Measurements from ENCODE around the gene ORAI1.
A peak's percentile ranks its signal among the peaks of the same experiment; 100 is the strongest.
"Not testable (repeated sequence)": the region's sequence is repeated elsewhere in the genome, so short reads cannot be mapped to it uniquely, and the experiment has no call there.

Gene ORAI1

DNA sequence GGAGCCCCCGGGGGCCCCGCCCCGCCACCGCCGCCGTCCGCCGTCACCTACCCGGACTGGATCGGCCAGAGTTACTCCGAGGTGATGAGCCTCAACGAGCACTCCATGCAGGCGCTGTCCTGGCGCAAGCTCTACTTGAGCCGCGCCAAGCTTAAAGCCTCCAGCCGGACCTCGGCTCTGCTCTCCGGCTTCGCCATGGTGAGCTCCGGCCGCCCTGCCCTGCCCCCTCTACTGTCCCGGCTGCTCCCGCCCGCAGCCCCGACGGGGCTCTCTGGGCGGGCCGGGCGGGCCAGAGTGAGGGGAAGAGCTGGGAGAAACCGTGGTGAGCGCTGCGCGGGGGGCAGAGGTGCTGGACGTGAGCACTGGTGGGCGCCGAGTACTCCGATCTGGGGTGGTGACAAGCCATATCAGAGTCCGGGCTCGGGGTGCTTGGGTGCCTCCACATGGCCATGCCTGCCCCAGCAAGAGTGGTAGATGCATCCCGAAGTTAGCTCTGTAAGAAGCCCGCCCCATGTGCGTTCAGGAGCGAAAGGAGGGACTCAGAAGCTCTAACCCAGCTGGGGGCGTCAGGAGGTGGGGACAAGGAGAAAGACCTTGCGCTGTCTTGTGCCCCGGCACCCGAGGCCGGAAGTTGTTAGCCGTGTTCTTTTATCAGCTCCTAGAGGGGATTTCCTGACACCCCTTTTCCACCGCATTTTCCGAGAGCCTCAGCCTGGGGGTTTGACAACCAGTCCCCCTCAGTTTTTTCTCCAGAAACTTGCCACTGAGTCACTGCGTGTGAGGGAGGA, 717 bp downstream of the ORAI1 start:
- peak overlapping the region; percentile 99 for H3K27ac Mint-ChIP-seq
- peaks cover 52% of the 10 kb centered on the region for H3K4me1 Mint-ChIP-seq (ENCODE audit: low read depth)
- H3K4me3 Mint-ChIP-seq = peak overlapping the region; percentile 94
- H3K36me3 Mint-ChIP-seq (ENCODE audit: low read depth) = peaks cover 46% of the 10 kb centered on the region
- H3K9me3 Mint-ChIP-seq = no peaks in the 10 kb centered on the region
- DNase-seq = peak; percentile 91
- H3K27me3 Mint-ChIP-seq = no peaks in the 10 kb centered on the region

DNA sequence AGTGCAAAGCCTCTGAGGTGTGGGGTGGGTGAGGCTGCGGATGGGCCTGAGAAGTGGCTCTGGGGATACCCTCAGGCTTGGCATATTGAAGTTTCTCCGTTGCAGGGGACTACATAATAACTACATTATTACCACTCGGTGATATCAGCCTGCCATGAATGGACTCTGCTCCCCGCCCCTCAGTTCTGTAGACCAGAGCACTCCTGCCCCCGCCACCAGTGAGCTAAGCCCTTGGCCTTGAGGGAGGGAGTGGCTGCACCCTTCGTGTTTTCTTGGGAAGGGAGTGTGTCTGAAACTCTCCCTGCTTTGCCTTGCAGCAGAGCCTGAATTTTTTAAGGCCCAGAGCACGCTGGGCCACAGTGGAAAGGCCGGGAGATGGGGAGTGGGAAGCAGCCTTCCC, 1.7 kb downstream of the ORAI1 start:
- Mint-ChIP-seq H3K4me3 (peak overlapping the region; percentile 94), H3K36me3 (ENCODE audit: low read depth) (peaks cover 56% of the 10 kb centered on the region), H3K27me3 (no peaks in the 10 kb centered on the region), H3K9me3 (no peaks in the 10 kb centered on the region), H3K4me1 (ENCODE audit: low read depth) (peaks cover 62% of the 10 kb centered on the region), H3K27ac (peak overlapping the region; percentile 99)
- DNase-seq = no peak

DNA sequence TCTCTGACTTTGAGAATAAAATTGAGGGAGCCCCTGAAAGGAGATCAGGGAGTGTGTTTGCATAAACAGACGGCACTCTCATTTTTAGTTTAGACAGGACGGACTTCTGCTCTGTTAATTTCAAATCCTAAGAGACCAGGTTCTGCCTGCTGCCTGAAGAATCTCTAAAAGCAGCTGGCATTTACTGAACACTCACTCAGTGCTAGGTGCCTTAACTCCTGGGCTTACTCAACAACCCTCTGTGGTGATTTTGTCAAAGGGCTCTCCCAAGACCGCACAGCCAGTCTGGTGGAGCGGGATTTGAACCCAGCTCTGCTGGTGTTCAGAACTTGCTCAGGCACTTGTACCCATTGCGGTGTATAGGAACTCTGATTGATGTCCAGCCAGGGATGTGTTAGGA, 2.2 kb downstream of the ORAI1 start:
- Mint-ChIP-seq H3K4me3 (peak overlapping the region; percentile 94), H3K27ac (peak overlapping the region; percentile 99), H3K9me3 (no peaks in the 10 kb centered on the region), H3K27me3 (no peaks in the 10 kb centered on the region), H3K4me1 (ENCODE audit: low read depth) (peaks cover 63% of the 10 kb centered on the region), H3K36me3 (ENCODE audit: low read depth) (peaks cover 57% of the 10 kb centered on the region)
- DNase-seq = no peak

DNA sequence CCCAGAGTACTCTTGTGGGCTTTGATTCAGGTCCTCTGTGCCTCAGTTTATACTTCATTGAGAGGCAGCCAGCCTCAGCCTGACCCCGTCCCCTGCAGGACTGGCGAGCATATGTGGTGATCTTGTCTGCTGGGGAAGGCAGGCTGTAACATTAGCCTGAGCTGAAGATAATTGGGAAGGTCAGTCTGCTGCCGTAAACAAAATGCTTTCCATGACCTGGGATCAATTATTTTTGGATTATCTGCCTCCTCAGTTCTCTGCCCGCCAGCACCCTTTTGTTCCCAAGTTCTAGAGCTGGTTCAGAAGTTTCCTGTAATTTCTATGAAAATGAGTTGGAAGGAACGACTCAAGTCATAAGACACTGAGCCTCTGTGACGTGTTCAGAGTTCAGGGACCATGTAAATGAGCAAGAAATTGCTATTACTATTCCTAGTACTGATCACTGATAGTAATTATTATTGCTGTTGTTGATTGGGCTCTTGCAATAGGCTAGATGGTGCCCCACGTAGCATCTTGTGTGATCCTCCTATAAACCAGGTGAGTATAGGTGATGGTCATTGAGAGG, 4.5 kb downstream of the ORAI1 start:
- H3K4me3 Mint-ChIP-seq = peak overlapping the region; percentile 94
- no peak for DNase-seq
- no peaks in the 10 kb centered on the region for H3K9me3 Mint-ChIP-seq
- peak overlapping the region; percentile 99 for H3K27ac Mint-ChIP-seq
- no peaks in the 10 kb centered on the region for H3K27me3 Mint-ChIP-seq
- H3K4me1 Mint-ChIP-seq (ENCODE audit: low read depth) = peaks cover 65% of the 10 kb centered on the region
- peaks cover 68% of the 10 kb centered on the region for H3K36me3 Mint-ChIP-seq (ENCODE audit: low read depth)

DNA sequence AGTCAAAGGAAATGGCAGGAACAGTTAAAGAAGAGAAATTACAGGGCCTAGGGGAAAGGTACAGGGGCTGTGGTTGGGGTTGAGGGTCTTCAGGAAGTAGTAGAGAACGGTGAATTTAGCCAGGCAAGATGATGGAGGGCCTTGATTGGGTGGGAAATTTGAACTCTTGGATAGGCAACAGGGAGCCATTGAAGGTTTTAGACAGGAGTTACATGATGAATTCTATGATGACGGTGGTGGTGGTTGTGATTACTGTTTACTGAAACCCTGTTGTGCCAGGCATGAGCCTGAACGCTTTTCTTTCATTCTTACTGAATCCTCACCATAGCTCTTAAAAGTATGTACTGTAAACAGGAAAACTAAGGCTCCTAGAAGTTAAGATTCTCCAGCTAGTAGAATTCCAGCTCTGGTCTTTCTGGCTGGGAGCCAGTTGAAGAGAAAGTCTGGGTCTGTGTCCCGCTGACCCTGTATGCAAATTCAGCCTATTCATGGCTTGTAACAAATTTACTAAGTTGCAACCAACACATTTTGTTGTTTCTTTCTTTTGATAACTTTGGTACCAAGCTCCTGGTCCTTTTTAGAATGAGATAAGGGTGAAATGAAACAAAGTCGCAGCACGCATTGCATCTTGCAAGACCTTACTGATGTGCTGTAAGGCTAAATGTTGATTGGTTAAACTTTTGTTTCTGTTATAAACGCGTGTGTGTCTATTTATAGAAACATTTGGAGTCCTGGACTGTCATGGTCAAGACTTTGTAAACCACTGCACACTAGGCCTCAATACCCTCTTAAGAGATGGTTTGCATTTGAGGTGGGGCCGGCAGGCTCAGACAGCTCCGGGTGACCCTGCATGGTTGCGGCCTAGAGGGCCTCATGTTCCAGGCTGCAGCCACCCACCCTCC, 6.0 kb downstream of the ORAI1 start:
- Mint-ChIP-seq H3K4me3 (peak overlapping the region; percentile 34), H3K27me3 (no peaks in the 10 kb centered on the region), H3K27ac (peak overlapping the region; percentile 99), H3K4me1 (ENCODE audit: low read depth) (peaks cover 74% of the 10 kb centered on the region), H3K9me3 (no peaks in the 10 kb centered on the region), H3K36me3 (ENCODE audit: low read depth) (peaks cover 75% of the 10 kb centered on the region)
- DNase-seq = no peak

DNA sequence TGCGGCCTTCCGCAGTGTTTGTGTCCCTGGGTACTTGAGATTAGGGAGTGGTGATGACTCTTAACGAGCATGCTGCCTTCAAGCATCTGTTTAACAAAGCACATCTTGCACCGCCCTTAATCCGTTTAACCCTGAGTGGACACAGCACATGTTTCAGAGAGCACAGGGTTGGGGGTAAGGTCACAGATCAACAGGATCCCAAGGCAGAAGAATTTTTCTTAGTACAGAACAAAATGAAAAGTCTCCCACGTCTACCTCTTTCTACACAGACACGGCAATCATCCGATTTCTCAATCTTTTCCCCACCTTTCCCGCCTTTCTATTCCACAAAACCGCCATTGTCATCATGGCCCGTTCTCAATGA, 7.5 kb downstream of the ORAI1 start:
- H3K4me3 Mint-ChIP-seq, H3K27me3 Mint-ChIP-seq, DNase-seq, H3K9me3 Mint-ChIP-seq: not testable (repeated sequence)
- H3K27ac Mint-ChIP-seq = peak overlapping the region; percentile 94
- H3K4me1 Mint-ChIP-seq (ENCODE audit: low read depth) = peaks cover 79% of the 10 kb centered on the region
- H3K36me3 Mint-ChIP-seq (ENCODE audit: low read depth) = peaks cover 71% of the 10 kb centered on the region

DNA sequence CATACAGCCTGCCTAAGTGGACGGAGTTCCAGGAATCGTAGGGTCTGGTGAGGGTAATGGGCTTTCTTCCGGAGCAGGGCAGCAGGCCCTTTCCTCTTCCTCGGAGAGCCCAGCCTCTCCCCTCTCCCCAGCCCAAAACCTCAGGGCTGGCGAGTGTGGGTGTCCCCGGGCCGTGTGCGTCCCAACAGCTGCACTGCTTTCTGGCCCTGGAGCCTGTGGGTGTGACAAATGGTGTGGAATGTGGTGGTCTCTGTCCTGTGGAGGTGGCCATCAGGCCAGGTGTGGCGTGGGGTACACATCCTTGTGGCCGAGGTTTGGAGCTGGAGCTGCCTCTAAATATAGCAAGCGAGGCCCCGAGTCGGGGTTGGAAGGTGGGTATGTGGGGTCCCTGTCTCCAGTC, 8.5 kb downstream of the ORAI1 start:
- DNase-seq = no peak
- Mint-ChIP-seq H3K36me3 (ENCODE audit: low read depth) (peaks cover 68% of the 10 kb centered on the region), H3K4me3 (peak overlapping the region; percentile 19), H3K9me3 (no peaks in the 10 kb centered on the region), H3K4me1 (ENCODE audit: low read depth) (peaks cover 71% of the 10 kb centered on the region), H3K27me3 (no peaks in the 10 kb centered on the region), H3K27ac (peak overlapping the region; percentile 94)

DNA sequence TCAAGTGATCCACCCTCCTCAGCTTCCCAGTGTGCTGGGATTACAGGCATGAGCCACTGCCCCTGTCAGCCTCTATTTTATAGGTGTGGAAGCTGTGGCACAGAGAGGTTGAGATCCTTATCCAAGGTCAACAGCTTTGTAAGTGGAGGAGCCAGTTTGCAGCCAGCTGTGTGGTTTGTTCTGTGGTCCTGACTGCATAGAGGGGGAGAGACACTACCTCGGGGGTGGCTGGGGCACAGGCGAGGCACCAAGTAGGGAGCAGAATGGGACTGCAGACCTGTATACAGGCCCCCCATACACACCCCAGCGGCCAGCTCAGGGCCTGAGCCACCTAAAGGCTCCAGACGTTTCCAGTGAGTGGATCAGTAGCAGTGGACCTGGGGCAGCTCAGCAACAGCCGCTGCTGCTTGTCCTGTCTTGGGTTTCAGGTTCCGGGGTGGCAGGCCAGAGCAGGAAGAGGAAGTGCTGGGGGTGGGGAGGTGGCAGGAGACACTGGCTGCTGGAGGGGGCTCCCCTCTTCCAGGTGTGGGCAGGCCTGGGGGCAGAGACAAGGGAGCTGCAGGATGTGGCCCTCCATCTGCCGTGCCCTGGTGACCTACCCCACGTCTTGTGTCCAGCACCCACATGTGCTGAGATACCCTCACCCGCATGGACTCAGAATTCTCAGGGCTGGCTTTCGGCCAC, 11.0 kb downstream of the ORAI1 start:
- peaks cover 68% of the 10 kb centered on the region for H3K36me3 Mint-ChIP-seq (ENCODE audit: low read depth)
- H3K9me3 Mint-ChIP-seq = no peaks in the 10 kb centered on the region
- H3K4me3 Mint-ChIP-seq = peak overlapping the region; percentile 57
- no peaks in the 10 kb centered on the region for H3K27me3 Mint-ChIP-seq
- peaks cover 52% of the 10 kb centered on the region for H3K4me1 Mint-ChIP-seq (ENCODE audit: low read depth)
- DNase-seq = peak; percentile 73
- peak overlapping the region; percentile 94 for H3K27ac Mint-ChIP-seq

DNA sequence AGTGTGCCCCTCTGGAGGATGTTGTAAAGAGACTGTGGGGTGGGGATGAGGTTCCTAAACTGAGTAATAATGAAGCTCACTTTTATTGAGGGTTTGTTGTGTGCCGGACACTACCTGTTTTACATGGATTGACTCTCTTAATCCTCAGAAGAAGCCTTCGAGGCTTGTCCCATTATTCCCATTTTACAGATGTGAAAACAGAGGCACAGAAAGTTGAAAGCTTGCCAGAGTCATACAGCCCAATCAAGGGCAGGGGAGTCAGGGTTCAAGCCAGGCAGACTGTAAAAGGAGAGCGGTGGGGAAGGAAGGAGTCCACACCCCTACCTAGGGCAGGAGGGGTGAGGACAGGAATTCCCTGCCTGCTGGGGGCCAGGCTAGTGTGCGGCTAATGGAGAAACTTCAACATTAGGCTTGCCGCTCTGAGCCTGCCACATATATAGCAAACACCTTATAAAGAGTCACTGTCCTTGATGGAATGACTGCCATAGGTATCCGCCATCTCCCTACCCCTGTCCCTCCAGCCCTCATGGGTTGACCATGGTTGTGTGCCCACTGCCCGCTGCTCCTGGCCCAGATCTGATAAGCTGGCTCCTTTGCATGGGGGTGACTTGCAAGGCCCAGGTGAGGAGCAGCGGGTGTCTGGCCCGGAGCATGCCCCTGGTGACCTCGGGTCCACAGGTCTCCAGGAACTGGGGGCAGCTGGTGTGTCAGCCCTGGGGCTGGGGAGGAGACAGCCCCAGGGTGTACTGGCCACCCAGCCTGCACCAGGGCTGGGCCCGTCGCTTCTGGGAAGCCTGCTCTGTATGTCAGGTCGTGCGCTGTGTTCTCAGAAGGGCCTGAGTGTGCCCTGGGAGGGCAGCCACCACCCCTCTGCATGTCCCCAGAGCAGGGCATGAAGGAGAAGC, 12.2 kb downstream of the ORAI1 start:
- Mint-ChIP-seq H3K4me1 (ENCODE audit: low read depth) (peaks cover 42% of the 10 kb centered on the region), H3K36me3 (ENCODE audit: low read depth) (peaks cover 60% of the 10 kb centered on the region), H3K4me3 (peak overlapping the region; percentile 57), H3K27ac (peak overlapping the region; percentile 94), H3K27me3 (no peaks in the 10 kb centered on the region), H3K9me3 (no peaks in the 10 kb centered on the region)
- no peak for DNase-seq

DNA sequence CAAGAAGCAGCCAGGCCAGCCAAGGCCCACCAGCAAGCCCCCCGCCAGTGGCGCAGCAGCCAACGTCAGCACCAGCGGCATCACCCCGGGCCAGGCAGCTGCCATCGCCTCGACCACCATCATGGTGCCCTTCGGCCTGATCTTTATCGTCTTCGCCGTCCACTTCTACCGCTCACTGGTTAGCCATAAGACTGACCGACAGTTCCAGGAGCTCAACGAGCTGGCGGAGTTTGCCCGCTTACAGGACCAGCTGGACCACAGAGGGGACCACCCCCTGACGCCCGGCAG, 15.0 kb downstream of the ORAI1 start:
- no peak for DNase-seq
- no peaks in the 10 kb centered on the region for H3K27me3 Mint-ChIP-seq
- H3K36me3 Mint-ChIP-seq (ENCODE audit: low read depth) = peaks cover 61% of the 10 kb centered on the region
- H3K27ac Mint-ChIP-seq = peak overlapping the region; percentile 83
- no peak overlapping the region for H3K4me3 Mint-ChIP-seq
- H3K9me3 Mint-ChIP-seq = no peaks in the 10 kb centered on the region
- H3K4me1 Mint-ChIP-seq (ENCODE audit: low read depth) = peaks cover 28% of the 10 kb centered on the region

DNA sequence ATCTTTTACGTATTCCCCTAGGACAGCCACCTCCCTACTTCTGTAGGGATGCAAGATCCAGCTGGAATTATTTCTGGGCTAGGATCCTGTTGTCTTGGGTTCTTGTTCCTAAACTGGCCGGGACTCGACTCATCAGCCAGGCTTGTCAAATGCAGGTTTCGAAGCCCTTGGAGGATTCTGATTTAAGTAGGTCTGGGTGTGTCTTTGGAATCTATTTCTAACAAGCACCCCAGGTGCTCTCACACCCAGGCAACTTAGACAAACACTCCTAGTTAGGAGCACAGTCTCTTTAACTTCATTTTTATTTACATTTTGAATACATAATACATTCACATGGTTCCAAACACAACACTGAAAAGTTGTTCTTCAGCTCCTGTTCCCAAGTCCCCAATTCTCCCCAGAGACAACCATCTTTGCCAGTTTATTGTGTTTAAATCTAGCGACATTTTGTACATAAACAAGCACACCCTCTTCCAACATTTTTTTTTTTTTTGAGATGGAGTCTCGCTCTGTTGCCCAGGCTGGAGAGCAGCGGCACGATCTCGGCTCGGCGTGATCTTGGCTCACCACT, 22.2 kb downstream of the ORAI1 start:
- Mint-ChIP-seq H3K4me3 (no peak overlapping the region), H3K27me3 (no peaks in the 10 kb centered on the region)
- no peak for DNase-seq

DNA sequence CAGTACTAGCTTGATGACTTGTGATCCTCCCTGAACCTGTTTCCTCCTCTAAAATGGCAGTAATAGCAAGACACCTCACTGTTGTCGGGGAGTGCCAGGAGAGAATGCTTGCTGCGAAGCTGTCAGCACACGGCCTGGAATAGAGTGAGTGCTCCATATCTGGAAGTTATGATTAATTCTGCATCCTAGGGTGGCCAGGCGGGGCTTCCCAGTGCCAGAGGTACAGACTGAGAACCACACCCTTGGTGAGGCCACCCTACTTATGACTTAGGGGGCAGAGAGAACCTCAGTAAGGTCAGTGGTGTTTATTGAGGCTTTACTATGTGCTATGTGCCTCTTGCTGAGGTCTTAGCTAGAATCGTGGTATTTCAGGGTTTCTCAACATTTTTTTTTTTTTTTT, 23.0 kb downstream of the ORAI1 start:
- H3K4me3 Mint-ChIP-seq = no peak overlapping the region
- peaks cover 50% of the 10 kb centered on the region for H3K36me3 Mint-ChIP-seq (ENCODE audit: low read depth)
- no peaks in the 10 kb centered on the region for H3K27me3 Mint-ChIP-seq
- H3K4me1 Mint-ChIP-seq (ENCODE audit: low read depth) = peaks cover 24% of the 10 kb centered on the region
- H3K27ac Mint-ChIP-seq = peak overlapping the region; percentile 38
- DNase-seq = no peak
- H3K9me3 Mint-ChIP-seq = no peaks in the 10 kb centered on the region

More for the DNA sequence above, 22.2 kb downstream of the ORAI1 start:
- peaks cover 48% of the 10 kb centered on the region for H3K36me3 Mint-ChIP-seq (ENCODE audit: low read depth)
- H3K4me1 Mint-ChIP-seq (ENCODE audit: low read depth) = peaks cover 17% of the 10 kb centered on the region
- H3K27ac Mint-ChIP-seq = no peak overlapping the region
- no peaks in the 10 kb centered on the region for H3K9me3 Mint-ChIP-seq

DNA sequence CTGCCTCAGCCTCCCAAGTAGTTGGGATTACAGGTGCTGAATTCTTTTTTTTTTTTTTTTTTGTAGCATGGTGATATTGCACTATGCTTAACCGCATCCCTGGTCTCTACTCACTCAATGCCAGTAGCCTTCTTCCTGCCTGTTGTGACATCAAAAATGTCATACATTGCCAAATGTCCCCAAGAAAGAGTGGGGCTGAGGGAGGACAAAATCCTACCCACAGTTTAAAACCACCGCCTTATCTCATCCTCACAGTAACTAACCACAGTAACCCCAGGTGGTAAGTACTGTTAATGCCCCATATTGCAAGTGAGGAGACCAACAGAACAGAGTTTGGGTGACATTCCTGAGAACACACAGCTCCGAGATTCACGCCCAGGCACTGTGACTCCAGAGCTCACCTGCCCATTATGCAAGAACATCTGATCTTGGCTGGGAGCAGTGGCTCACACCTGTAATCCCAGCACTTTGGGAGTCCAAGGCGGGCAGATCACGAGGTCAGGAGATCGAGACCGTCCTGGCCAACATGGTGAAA, 23.6 kb downstream of the ORAI1 start:
- Mint-ChIP-seq H3K36me3 (ENCODE audit: low read depth) (peaks cover 51% of the 10 kb centered on the region), H3K4me3 (no peak overlapping the region), H3K27ac (peak overlapping the region; percentile 31), H3K9me3 (no peaks in the 10 kb centered on the region), H3K27me3 (no peaks in the 10 kb centered on the region), H3K4me1 (ENCODE audit: low read depth) (peaks cover 26% of the 10 kb centered on the region)
- DNase-seq = no peak
